Esophagus squamous epithelium (tissue), 5 donors: ENCODE measurements around the gene SLC25A3. TPM values are rescaled to one million over a fixed set of nuclear protein-coding genes. Genes with fewer than 3 reads are reported as not detected.

Experiments
- DNase-seq: peaks from one replicate; lab custom pipeline; 2025; lab: John Stamatoyannopoulos, UW
- H3K27ac ChIP-seq, 4 donors: fragments of 200-600 bp; sonication (generic); one replicate each; pipeline ENCODE4 v1.5.1; 2016 to 2019; ENCODE audit warnings: mild to moderate bottlenecking in 1 of 4
- H3K27me3 ChIP-seq, 4 donors: fragments of 200-600 bp; sonication (generic); 1 replicate in 3 of 4; 2 replicates in 1 of 4; pipeline versions ENCODE4 v1.5.1 to v1.6.0; 2017 to 2021; ENCODE audit warnings: antibody characterized with exemption in 1 of 4
- H3K36me3 ChIP-seq, 3 donors: fragments of 200-600 bp; sonication (generic); one replicate each; pipeline ENCODE4 v1.5.1; 2016 to 2019
- H3K4me1 ChIP-seq, 3 donors: fragments of 200-600 bp; sonication (generic); one replicate each; pipeline ENCODE4 v1.5.1; 2017 to 2019
- H3K4me3 ChIP-seq, 4 donors: fragments of 200-600 bp; sonication (generic); 1 replicate in 3 of 4; 2 replicates in 1 of 4; pipeline ENCODE4 v1.5.1; 2016 to 2019; ENCODE audit warnings: mild to moderate bottlenecking in 2 of 4, moderate library complexity in 1 of 4
- H3K9me3 ChIP-seq, 3 donors: fragments of 200-600 bp; sonication (generic); one replicate each; pipeline ENCODE4 v1.5.1; 2016 to 2019
- CTCF ChIP-seq, 6 experiments: fragments of 450-650 bp in 4 of 6; fragments of 200-600 bp in 2 of 6; sonication (generic) in 2 of 6; IDR thresholded peaks; one replicate each; pipeline ENCODE4 v1.5.1; 2016 to 2019; ENCODE audit warnings: antibody characterized with exemption in 6 of 6, mild to moderate bottlenecking in 4 of 6, moderate library complexity in 4 of 6
- POLR2A ChIP-seq, 4 donors: fragments of 450-650 bp; IDR thresholded peaks; one replicate each; pipeline ENCODE4 v1.6.1; 2017; ENCODE audit warnings: antibody characterized with exemption in 4 of 4, mild to moderate bottlenecking in 4 of 4, moderate library complexity in 3 of 4
- WGBS, 2 donors: methylation state at CpG; one replicate each; pipeline ENCODE4 v1.1.5; 2018; 5-methylcytosine and 5-hydroxymethylcytosine counted together
- intact Hi-C: fragments of 100-400 bp; cut with DNase I; formaldehyde crosslinking; loops from one replicate; pipeline ENCODE4 v1.15.0; 2022
- total RNA-seq, 4 donors: library from RNA; depleted of rRNA; stranded (reverse); fragments of >200 nt; gene quantifications; one replicate each; pipeline ENCODE4 v1.1.0, GENCODE V29; 2016
- donor health status: DM: yes; HTN: yes; CAD: no.

SLC25A3 gene
- total RNA-seq, 4 donors from 2014 or later: 459 to 581 (median 540) TPM

GRCh38 chr12:98581101-98581500 is 12.4 kb upstream of the SLC25A3 start:
- H3K27me3 ChIP-seq: no peaks in the 10 kb centered on the region
- H3K4me1 ChIP-seq: peaks cover 0 to 15% (median 0%) of the 10 kb centered on the region in 3 donors
- H3K9me3 ChIP-seq: no peaks in the 10 kb centered on the region
- 60 to 80% methylated on average over 1 of the region's 1 CpG for WGBS, 2 donors
- no peaks in the 10 kb centered on the region for H3K36me3 ChIP-seq
- TF ChIP-seq CTCF (IDR thresholded peaks at IDR 0.05): no peak
- no peak for TF ChIP-seq POLR2A (IDR thresholded peaks at IDR 0.05)
- no peak overlapping the region for H3K4me3 ChIP-seq
- no peak overlapping the region for H3K27ac ChIP-seq
- DNase-seq: no peak
- intact Hi-C loops: no loop called here

- TF ChIP-seq POLR2A (IDR thresholded peaks at IDR 0.05): no peak
- no peak for TF ChIP-seq CTCF (IDR thresholded peaks at IDR 0.05)
- Histone ChIP-seq H3K27me3 (no peaks in the 10 kb centered on the region), H3K9me3 (no peaks in the 10 kb centered on the region), H3K27ac (no peak overlapping the region), H3K4me3 (no peak overlapping the region), H3K4me1 (peaks cover 0 to 15% (median 0%) of the 10 kb centered on the region in 3 donors), H3K36me3 (no peaks in the 10 kb centered on the region)
- 72 to 83% methylated on average over 6 of the region's 6 CpGs for WGBS, 2 donors
- intact Hi-C loops: no loop called here
- DNase-seq: no peak
Measured at GRCh38 chr12:98582093-98582492, 11.4 kb upstream of the SLC25A3 start.

GRCh38 chr12:98587084-98587483 is 6.4 kb upstream of the SLC25A3 start:
- Histone ChIP-seq H3K27ac (no peak overlapping the region), H3K4me1 (no peaks in the 10 kb centered on the region), H3K9me3 (no peaks in the 10 kb centered on the region), H3K4me3 (no peak overlapping the region), H3K36me3 (no peaks in the 10 kb centered on the region), H3K27me3 (no peaks in the 10 kb centered on the region)
- WGBS, 2 donors: 78 to 86% methylated on average over 5 of the region's 5 CpGs
- intact Hi-C loops: no loop called here
- TF ChIP-seq CTCF (IDR thresholded peaks at IDR 0.05) (no peak), POLR2A (IDR thresholded peaks at IDR 0.05) (no peak)
- DNase-seq: no peak

GRCh38 chr12:98591209-98591608 is 2.3 kb upstream of the SLC25A3 start:
- H3K4me1 ChIP-seq: peaks cover 9 to 23% (median 10%) of the 10 kb centered on the region in 3 donors
- no peak for TF ChIP-seq POLR2A (IDR thresholded peaks at IDR 0.05)
- TF ChIP-seq CTCF (IDR thresholded peaks at IDR 0.05): no peak
- peaks cover 0 to 9% (median 0%) of the 10 kb centered on the region in 3 donors for H3K36me3 ChIP-seq
- no peaks in the 10 kb centered on the region for H3K9me3 ChIP-seq
- no peak overlapping the region for H3K27ac ChIP-seq
- 69 to 94% methylated on average over 2 to 4 of the region's 4 CpGs for WGBS, 2 donors
- H3K27me3 ChIP-seq: no peaks in the 10 kb centered on the region
- H3K4me3 ChIP-seq: no peak overlapping the region
- intact Hi-C loops: loop anchor here (10.0 kb wide), 1 partner anchor 54 kb away; the partner anchor contains the start of genes APAF1 and IKBIP
- no peak for DNase-seq

- H3K4me1 ChIP-seq: peaks cover 9 to 40% (median 10%) of the 10 kb centered on the region in 3 donors
- intact Hi-C loops: loop anchor here (10.0 kb wide), 1 partner anchor 52 kb away; the partner anchor contains the start of genes APAF1 and IKBIP
- WGBS, 2 donors: 23 to 27% methylated on average over 9 of the region's 9 CpGs
- peaks cover 0 to 25% (median 6%) of the 10 kb centered on the region in 3 donors for H3K36me3 ChIP-seq
- DNase-seq: no peak
- peak overlapping the region; percentile 93 to 100 (median 100) for H3K27ac ChIP-seq
- no peaks in the 10 kb centered on the region for H3K27me3 ChIP-seq
- TF ChIP-seq CTCF (IDR thresholded peaks at IDR 0.05) (no peak), POLR2A (IDR thresholded peaks at IDR 0.05) (no peak)
- H3K9me3 ChIP-seq: no peaks in the 10 kb centered on the region
- peak overlapping the region; percentile 79 to 99 (median 92) for H3K4me3 ChIP-seq
Measured at GRCh38 chr12:98592825-98593322, 612 bp upstream of the SLC25A3 start.
